Measurements from ENCODE around the gene CABLES2.

The CABLES2 gene

GRCh38 chr20:62344782-62345181, 62.3 kb downstream of the CABLES2 start:
- no peak for DNase-seq

GRCh38 chr20:62344092-62344491, 63.0 kb downstream of the CABLES2 start:
- DNase-seq: no peak

DNA sequence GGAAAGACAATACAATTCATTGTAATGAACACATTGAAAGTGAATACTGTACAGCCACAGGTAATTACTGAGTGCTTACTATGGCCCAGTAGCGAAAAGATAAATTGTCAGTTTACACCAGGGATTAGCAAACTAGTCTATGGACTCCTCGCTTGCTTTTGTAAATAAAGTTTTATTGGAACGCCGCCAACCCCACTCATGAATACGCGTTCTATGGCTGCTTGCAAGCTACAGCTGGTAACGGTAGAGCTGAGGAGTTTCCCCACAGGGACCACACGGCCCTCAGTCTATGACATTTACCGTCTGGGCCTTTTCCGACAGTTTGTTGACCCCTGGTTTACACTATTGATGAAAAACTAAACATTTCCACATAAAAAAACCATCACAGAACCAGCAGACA, 64.2 kb downstream of the CABLES2 start:
- DNase-seq: no peak

- no peak for DNase-seq
Observed at GRCh38 chr20:62339647-62340062, 67.4 kb downstream of the CABLES2 start.
